MM.1S (cell line): ENCODE measurements around the gene DTNB.

Experiments
- EZH2 ChIP-seq: fragments of 300-600 bp; sonication (generic); optimal IDR thresholded peaks from 2 replicates; pipeline ENCODE3; 2017; ENCODE audit warnings: low read depth, mild to moderate bottlenecking, antibody characterized with exemption, low read length, mixed read lengths
- EZH2phosphoT487 ChIP-seq: fragments of 300-600 bp; sonication (generic); IDR thresholded peaks from 2 replicates; pipeline ENCODE4 v1.6.1; 2018; ENCODE audit warnings: antibody characterized with exemption, low read length
- TF ChIP-seq, protein P1 (sequence below): fragments of 300-600 bp; sonication (generic); IDR thresholded peaks from 2 replicates; pipeline ENCODE4 v1.5.1; 2016; ENCODE audit warnings: antibody characterized with exemption, low read length, mixed read lengths

DNA sequence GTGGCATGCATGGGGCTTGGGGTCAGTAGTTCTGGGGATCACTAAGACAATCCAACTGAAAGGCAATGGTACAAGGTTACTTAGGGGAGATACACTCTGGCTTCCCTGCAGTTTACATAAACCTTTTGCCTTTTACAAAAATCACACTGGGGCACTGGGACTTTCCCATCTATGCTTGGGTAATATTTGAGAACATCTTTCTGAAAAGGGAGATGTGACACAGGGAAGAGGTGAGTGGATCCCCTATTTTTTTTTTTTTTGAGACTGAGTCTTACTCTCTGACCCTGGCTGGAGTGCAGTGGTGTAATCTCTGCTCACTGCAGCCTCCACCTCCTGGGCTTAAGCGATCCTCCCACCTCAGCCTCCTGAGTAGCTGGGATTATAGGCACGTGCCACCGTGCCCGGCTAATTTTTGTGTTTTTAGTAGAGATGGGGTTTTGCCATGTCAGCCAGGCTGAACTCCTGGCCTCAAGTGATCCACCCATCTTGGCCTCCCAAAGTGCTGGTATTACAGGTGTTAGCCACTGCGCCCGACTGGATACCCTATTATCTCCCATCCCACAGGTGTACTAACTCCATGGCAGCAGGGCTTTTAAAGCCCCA lies 248.8 kb downstream of the DTNB start:
- TF ChIP-seq, protein P1, sequence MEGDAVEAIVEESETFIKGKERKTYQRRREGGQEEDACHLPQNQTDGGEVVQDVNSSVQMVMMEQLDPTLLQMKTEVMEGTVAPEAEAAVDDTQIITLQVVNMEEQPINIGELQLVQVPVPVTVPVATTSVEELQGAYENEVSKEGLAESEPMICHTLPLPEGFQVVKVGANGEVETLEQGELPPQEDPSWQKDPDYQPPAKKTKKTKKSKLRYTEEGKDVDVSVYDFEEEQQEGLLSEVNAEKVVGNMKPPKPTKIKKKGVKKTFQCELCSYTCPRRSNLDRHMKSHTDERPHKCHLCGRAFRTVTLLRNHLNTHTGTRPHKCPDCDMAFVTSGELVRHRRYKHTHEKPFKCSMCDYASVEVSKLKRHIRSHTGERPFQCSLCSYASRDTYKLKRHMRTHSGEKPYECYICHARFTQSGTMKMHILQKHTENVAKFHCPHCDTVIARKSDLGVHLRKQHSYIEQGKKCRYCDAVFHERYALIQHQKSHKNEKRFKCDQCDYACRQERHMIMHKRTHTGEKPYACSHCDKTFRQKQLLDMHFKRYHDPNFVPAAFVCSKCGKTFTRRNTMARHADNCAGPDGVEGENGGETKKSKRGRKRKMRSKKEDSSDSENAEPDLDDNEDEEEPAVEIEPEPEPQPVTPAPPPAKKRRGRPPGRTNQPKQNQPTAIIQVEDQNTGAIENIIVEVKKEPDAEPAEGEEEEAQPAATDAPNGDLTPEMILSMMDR, result no peak
- TF ChIP-seq EZH2, result no peak
- no peak for TF ChIP-seq EZH2phosphoT487
